NCI-H2029 (cell line): ENCODE data around the gene TSHZ1.

Experiments used
- DNase-seq: peaks from one replicate; lab custom pipeline; 2025; lab: John Stamatoyannopoulos, UW

Gene TSHZ1

DNA sequence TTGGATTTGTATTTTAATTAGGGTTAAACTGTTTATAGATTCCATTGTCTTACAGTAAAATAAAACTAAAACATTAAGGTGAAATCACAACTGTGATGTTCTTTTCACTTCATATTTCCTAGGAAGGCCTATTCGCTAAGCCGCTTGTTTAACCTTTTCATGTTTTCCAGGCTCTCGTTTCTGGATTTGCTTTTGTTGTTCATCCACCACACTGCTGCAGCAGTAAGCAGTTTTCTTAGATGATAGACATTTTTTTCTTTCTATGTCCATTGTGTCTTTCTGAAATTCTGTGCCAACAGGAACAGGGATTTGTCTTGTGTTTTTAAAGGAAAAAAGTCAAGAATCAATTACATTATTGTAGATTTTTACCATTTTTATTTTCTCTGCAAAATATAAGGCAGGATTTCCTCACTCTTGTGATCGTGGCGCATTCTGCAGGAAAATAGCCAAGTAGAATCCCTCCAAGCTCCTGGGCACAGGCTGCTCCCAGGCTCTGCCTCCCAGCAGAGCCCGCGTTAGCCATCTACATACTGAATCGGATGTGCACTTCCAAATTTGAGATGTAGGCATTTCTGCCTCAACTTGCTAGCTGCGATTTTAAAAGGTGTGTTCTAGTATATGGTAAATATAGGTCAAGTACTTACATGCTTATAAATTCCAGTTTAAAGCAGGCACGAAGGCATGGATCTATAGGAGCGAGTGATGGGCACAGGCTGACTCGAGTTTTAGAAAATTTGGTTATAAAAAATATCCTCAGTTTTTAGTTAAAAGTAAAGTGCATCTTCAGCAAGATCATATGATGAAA is 10.2 kb downstream of the TSHZ1 start:
- no peak for DNase-seq

DNA sequence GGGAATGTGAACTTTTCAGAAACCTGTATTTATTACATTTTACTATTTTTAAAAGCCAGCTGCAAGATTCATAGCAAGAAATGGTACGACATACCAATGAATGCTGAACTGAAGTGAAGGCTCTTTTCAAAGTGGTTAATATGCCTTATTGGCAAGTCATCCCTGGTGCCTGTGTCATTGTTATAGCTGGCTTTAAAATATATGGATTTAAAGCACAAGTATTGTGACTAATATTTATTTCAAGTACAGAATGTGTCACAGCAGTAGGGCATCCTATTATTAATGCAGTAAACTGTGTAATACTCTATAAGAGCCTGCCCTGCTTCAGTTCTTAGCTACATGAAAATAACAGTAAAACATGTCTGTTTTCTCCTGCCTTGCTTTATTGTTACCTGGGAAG is 10.8 kb downstream of the TSHZ1 start:
- no peak for DNase-seq

DNA sequence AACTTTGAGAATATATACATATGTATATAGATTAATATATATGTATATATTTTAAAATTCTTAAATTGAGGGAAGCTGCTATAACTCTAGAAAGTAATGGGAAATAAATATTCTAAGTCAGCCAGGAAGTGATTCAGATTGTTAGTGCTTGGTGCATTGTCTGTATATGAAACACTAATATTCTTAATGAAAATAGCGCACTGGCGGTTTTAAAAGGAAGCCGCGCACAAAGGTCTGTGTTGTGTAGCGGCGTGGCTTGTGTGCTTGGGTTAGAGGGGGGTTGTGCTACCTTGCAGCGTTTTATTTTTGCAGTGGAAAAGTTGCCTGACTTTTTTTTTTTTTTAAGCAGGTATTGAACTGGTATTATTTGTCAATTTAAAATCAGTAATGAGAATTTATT is 11.3 kb downstream of the TSHZ1 start:
- DNase-seq = no peak

DNA sequence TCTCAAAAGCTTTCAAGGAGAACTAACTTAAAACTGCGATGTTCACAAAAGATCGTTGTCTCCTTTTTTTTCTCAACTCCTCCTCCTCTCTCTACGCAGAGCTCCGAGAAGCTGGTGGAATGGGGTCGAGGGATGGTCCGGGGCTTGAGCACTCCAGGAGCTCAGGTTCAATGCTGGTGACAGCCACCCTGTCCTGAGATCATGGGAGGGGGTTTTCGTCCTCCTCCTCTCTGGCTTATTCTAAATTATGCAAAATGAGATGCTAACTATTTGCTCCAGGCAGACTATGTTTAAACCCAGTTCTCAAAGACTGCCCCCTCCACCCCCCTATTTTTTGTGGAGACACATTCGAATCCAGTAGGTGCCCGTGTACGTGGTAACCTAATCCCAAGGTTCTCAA is 11.8 kb downstream of the TSHZ1 start:
- DNase-seq = no peak

DNA sequence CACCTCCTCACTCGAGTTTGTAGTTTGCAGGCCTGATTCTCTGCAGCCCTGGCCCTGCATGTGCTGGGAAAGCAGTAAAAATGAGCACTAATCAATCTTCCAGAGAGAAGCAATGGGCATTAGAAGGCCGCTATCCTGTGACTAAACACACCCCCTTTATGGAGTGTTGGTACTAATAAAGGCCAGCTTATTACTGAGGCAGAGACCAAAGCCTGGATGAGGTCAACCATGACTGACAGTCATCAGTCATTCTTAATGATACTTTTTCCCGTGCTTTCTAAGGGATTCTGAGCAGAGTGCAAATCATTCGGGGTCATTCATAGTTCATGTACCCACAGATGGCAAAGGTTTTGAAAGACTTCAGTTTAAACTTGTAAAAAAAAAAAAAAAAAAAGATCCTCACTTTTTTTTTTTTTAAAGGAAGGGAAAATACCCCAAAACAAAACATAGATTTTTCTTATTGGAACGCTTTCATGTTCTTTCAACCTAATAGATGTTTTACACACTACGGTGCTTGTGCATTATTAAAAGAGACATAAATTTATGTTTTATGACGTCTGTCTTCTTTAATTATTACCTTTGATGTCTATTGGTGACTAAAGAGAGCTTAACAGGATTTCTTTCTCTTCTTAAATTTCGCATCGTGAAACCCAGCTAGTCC is 13.2 kb downstream of the TSHZ1 start:
- no peak for DNase-seq

DNA sequence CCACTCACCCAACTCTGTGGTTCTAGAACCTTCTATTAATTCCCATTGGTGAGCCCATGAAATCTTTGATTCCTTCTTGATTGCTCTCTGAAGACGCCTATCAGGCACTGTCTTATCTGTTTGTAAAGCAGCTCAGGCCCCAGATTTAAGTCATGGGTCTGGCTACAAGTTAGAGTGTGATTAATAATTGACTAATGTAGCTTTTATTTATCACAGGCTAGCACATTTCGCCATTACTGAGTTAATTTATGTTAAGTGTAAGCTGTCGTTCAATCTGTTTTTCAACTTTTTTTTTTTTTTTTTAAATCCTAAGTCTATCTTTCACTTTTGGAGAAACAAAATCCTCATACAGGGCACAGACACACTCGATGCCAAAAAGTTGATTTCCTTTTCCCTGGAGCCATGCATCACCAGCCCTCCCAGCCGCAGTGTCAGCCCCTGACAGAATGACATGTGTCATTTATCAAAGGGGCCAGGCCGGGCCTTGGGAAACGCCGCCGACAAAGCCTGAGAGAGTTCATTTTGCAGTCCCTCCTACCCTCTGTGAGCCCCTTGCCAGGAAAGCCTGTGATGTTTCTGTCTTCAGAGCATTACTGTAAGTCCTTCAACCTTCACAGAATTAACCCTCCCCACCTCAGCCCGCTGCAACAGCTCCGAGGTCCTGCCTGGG is 15.8 kb downstream of the TSHZ1 start:
- no peak for DNase-seq

DNA sequence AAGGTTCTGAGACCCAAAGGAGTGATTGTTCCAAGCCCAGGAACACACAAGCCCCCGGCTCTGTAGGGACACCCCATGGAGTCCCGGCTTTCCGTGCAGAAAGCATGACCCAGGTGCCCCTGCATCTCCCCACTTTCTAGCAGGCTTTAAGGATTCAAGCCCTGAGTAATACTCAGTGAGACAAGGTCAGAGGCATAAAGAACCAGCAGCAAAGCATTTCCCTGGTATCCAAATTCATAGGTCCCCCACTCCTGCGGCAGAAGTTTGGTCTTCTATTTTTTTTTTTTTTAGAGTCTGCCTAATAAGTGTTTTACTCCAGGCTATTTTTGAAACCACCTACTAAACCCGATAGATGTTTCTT is 16.3 kb downstream of the TSHZ1 start:
- no peak for DNase-seq

DNA sequence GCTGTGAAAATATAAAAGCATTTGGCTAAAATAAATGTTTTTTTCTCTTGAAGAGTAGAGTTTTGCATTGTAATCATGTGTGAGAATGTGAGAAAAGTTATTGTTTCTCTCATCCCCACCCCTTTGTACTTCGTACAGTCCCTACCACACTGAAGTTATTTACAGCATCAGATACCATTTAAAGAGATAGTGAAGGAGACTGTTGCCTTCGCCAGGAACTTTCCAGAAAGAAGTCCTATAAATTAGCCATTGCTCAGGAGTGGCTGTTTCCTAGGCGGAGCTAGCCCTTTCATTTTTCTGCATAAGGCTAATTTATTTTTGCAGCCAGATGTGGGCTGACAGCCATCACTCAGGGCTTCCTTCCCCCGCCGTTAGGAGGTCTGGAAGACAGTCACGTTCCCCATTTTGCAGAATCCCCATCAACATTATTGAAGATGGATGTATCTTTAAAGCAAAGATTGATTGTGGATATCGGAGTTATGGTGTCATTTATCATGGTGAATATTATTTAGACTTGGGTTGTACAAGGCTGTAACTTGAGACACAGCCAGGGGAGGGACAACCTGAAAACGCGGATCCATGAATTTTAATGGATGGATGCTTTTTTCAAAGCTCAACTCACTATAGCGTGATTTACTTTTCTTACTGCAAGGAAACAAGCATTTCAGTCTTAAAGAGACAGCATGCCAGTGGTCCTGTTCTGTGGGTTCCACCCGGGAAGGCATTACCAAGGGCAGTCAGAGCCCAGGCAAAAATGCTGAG is 17.1 kb downstream of the TSHZ1 start:
- no peak for DNase-seq

DNA sequence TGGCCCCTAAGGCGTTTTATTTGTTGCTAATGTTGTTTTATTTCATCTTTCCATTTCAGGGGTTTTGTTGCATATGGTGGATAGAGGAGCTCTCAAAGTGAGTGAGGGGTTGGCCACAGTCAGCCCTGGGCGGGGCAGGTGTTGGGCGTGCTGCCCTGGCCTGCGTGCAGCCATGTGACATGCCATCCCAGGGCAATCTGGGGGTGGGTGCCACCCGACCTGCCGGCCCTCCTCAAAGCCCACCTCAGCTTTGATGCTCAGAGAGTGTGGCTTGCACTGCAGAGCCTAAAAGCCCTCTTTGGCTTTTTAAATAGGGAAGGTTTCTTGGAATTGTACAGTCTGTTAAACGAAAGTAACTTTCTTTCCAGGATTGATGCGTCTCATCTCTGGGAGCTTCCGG is 18.4 kb downstream of the TSHZ1 start:
- DNase-seq = no peak

DNA sequence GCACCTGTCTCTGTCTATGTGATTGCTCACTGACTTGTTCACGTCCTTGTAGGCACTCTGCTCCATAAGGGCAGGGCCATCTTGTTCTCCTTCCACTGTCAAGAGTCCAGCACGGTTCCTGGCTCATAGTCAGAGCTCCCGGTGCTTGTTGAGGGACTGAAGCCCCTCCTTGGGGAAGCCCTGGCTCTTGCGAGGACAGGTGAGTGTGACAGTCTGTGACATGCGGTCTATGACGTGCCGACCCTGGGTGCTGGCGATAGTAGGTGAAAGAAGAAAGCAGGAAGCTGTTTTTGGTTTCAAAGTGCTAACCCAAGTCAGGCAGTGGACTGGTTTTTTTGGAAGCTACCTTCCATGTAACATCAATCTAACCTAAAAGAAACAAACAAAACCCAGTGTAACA is 18.8 kb downstream of the TSHZ1 start:
- DNase-seq = no peak

DNA sequence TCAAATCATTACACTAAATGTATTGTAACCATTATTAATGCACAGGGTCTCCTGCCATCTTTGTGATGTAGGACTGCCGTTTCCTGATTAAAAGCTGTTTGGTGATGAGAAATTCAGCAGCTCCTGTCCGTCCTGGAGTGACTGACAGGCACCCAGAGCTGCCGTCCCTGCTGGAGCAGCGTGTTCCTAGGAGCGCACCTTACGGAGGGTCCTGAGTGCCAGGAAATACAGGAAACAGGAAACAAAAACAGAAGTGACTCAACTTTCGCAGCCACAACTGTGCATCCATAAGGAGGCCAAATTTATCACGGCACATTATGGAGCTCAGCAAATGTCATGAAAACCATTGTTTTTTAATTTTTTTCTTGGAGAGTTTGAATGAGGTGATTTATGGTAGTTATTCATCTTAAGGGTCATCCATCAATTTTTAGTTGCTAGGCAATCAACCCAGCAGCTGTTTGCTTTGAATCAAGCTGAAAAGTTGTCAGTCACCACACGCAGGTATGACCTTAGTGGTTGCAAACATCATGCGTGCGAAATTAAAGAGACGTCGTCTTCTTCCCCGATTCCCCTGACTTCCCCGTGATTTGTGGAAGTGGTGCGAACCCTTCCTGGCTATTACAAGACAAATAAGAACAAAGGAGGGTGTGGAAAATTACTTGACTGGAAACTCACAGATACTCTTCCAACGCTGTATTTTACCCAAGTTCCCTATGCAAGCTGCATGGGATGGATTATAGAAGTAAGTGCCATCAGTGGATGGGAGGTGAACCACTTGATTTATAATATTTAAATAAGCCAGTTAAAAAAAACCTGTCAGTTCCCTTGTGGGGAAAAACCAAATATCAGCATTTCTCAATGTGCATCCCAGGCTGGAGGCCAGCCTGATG is 19.8 kb downstream of the TSHZ1 start:
- DNase-seq = no peak

DNA sequence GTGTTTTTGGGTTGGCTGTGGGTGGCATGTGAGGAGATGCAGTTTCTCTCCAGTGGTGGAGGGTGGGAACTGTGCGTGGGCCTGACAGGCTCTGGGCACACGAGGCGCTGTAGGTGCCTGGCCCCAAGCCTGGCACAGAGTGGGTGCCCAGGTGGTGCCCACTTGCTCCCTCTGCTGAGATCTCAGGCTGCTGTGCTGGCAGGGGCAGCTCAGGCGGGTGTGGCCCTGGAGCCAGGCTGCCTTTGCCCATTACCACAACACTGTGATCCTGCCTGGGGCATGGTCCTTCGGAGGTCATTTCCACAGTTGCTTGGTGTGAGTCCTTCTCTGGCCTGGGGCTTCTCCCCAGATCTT is 20.4 kb downstream of the TSHZ1 start:
- no peak for DNase-seq

DNA sequence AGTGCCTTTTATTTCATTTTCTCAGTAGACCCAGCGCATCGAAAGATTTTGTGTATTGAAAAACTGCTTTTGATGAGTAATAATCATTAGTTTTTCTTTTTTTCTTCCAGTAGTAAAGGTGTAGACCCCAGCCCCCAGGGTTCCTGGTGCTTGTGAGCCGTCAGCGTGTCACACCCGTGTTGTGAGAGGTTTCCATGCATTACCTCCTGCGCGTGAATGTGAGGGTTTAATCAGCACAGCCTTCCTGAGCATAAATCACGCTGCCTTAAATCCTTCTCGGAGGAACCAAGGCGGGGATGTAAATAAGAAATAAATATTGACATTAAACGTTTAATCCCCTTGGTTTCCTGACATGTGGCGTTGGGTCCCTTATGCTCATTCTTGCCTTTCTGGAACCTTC is 24.3 kb downstream of the TSHZ1 start:
- DNase-seq = no peak

DNA sequence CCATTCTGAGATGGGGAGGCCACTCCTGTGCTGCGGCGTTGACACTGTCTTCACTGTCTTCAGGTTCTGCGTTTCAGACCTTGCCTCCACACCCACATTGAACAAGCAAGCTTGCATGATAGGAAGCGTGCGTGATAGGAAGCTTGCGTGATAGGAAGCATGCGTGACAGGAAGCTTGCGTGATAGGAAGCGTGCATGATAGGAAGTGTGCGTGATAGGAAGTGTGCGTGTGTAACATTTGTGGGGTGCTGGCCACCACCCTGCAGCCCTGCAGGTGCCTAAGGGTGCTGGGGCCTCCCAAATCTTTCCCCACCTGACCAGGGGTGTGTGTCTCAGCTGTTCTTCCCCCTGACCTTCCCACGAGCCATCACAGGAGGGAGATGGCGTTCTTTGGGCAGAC is 25.3 kb downstream of the TSHZ1 start:
- DNase-seq = no peak

DNA sequence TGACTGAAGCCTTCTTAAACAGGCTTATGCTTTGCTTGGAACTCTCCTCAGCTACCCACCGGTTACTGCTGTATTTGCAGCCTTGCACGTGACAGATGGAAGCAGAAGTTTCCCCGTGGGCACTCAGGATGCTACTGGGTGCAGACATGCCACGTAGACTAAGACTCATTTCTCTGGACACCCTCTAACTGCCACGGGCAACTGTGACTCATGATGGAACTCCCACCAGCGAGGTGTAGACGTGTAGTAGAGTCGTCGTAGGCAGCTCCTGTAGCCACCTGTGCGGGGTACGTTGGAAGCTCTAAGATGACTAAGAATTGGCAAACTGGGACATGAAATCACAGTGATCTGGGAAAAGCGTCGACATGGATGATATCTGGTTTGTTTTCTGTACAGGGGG is 27.5 kb downstream of the TSHZ1 start:
- DNase-seq = no peak

DNA sequence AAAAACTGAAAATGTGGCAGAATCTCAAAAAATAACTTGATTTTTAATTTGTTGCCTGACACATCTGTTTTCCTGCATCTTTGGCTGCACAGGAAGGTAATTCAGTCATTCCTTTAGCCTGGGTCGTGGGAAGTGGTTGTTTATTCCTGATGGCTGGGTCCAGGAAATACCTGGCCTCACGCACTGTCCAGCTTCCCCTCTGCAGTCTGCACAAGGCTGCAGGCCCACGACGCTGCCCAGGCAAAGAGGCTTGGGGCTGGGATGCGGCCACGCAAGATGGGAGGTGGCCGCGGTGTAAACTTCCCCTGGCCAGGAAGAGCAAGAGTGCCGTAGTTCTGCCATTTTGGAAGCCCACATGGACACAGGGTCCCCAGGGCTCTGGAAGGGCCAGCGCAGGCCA is 28.2 kb downstream of the TSHZ1 start:
- no peak for DNase-seq

DNA sequence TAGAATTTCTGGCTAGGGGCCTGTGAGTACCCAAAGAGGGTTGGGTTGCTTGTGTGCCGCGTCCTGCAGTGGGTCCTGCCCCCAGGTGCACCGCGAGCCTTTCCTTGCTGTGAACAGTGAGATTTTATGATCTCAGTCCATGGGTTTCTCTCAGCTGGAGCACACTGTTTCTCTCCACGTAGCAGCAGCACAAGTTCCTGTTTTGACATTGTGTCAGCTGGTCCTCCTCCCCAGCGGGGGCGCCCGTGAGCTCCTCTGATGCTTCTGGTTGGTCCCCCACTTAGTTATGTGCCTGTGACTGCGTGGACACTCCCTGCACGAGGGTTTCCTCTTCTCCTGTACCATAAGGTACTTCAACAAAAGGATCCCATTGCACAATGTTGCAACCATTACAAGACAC is 29.8 kb downstream of the TSHZ1 start:
- no peak for DNase-seq

DNA sequence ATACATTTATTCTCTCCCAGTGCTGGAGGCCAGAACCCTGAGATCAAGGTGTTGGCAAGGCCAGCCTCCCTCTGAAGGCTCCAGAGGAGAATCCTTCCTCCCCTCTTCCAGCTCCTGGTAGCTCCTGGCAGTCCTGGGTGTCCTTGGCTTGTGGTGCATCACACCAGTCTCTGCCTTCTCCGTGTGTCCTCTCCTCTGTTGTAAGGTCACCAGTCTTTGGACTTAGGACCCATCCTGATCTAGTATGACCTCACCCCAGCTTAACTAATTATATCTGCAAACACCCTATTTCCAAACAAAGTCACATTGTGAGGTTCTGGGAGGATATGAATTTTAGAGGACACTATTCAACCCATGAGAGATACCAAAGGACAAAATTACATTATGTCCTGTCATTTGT is 31.1 kb downstream of the TSHZ1 start:
- no peak for DNase-seq

DNA sequence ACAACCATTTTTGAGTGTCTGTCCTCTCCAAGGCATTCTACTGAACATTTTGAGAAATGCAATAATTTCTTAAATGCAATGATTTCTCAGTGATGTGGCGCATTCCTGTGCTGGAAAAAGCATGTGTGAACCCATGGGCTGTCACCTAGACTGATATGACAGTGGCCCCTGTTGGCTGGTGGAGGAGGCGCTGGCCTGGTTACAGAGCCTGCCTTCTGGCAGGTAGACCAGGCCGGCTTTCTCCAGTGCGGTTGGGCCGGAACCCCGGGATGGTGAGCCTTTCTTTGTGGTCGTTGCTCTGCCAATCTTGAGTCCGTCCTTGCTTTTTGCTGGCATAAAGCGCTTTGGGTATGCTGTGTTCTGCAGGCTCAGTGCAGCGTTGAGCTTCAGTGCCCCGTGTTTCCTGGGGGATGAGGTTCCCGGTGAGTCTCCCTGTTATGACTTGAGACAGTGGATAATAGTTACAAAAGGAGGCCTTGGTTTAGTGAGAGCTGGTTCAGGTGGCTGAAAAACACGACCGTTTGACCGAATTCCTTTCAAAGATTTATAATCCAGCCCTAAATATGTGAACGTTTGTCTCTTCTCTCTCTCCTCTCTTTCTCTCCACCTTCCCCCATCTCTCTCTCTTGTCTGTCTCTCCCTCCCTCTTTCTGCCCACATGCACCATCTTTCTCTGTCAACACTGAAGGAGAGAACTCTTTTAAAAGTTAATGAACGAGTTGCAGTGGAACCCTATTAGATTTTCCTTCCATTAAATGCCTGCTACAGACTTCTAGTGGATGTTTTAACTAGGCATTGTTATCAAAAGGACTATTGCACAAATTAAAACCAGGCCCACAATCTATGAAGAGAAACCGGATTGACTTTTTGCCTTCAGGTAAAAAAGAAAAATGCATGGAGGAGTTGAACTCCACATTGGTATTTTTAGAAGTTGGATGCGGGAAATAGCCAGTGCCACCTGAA is 34.0 kb downstream of the TSHZ1 start:
- no peak for DNase-seq
